Sciatic nerve (tissue), 2 donors: ENCODE data around the gene P2RX7. TPM values are rescaled to one million over a fixed set of nuclear protein-coding genes. Genes with fewer than 3 reads are reported as not detected.
"Not testable (repeated sequence)": the region's sequence is repeated elsewhere in the genome, so short reads cannot be mapped to it uniquely, and the experiment has no call there.

Experiments
- ATAC-seq: fragments of 200-7000 bp; cut with Tn5 transposase; one replicate; pipeline ENCODE4 v1.9.1; 2020; ENCODE audit warnings: mild to moderate bottlenecking, moderate library complexity
- DNase-seq: peaks from one replicate; pipeline ENCODE4 v3.0.0-alpha.2; 2020; ENCODE audit warnings: low spot score
- intact Hi-C: fragments of 100-400 bp; cut with DNase I; formaldehyde crosslinking; loops from one replicate; pipeline ENCODE4 v1.14.2; 2022
- total RNA-seq: library from RNA; stranded (reverse); fragmentation: NEBNext Ultra II Directional; extraction: Animal tissue kit (Norgen Biotek cat#: 25700); gene quantifications from one replicate; pipeline ENCODE4 v1.2.1, GENCODE V29; 2021
- donor health status: DM: no; HTN: no; CAD: no.
- donor health status: DM: no; HTN: no; CAD: no.

Gene P2RX7
- total RNA-seq, 1 donor from 2014 or later = 24.5 TPM

GRCh38 chr12:121128908-121129810 lies 3.5 kb upstream of the P2RX7 start:
- DNase-seq = peak; percentile 91
- ATAC-seq = peak; percentile 91
- intact Hi-C loops = no loop called here

- intact Hi-C loops = no loop called here
- ATAC-seq (no peak), DNase-seq (no peak)
These were observed 2.9 kb upstream of the P2RX7 start for GRCh38 chr12:121129811-121130147.

GRCh38 chr12:121130866-121131373 lies 1.8 kb upstream of the P2RX7 start:
- DNase-seq = no peak
- ATAC-seq = no peak
- intact Hi-C loops = no loop called here

GRCh38 chr12:121131941-121132341 lies 735 bp upstream of the P2RX7 start:
- no peak for ATAC-seq
- no peak for DNase-seq
- intact Hi-C loops = no loop called here

- no peak for ATAC-seq
- intact Hi-C loops = no loop called here
- DNase-seq = no peak
These were observed 1.2 kb downstream of the P2RX7 start for GRCh38 chr12:121133838-121134237.

- no peak for ATAC-seq
- no peak for DNase-seq
- intact Hi-C loops = no loop called here
These were observed 2.6 kb downstream of the P2RX7 start for GRCh38 chr12:121135320-121135719.

GRCh38 chr12:121137512-121137911 lies 4.8 kb downstream of the P2RX7 start:
- no peak for DNase-seq
- ATAC-seq = no peak
- intact Hi-C loops = no loop called here

GRCh38 chr12:121138284-121138683 lies 5.6 kb downstream of the P2RX7 start:
- intact Hi-C loops = no loop called here
- DNase-seq (no peak), ATAC-seq (no peak)

- intact Hi-C loops = no loop called here
- DNase-seq (no peak), ATAC-seq (no peak)
These were observed 6.6 kb downstream of the P2RX7 start for GRCh38 chr12:121139286-121139685.

- ATAC-seq (no peak), DNase-seq (no peak)
- intact Hi-C loops = no loop called here
These were observed 9.7 kb downstream of the P2RX7 start for GRCh38 chr12:121142171-121142950.

GRCh38 chr12:121144416-121144914 lies 11.8 kb downstream of the P2RX7 start:
- intact Hi-C loops = no loop called here
- ATAC-seq = no peak
- DNase-seq = no peak

GRCh38 chr12:121145221-121145620 lies 12.5 kb downstream of the P2RX7 start:
- DNase-seq = no peak
- peak; percentile 65 for ATAC-seq
- intact Hi-C loops = loop anchor here (5.0 kb wide), 1 partner anchor 57 kb away; no protein-coding TSS in a partner anchor

- ATAC-seq, DNase-seq: not testable (repeated sequence)
- intact Hi-C loops = loop anchor here (5.0 kb wide), 1 partner anchor 53 kb away; no protein-coding TSS in a partner anchor
These were observed 16.6 kb downstream of the P2RX7 start for GRCh38 chr12:121149289-121149688.

GRCh38 chr12:121154793-121155375 lies 22.2 kb downstream of the P2RX7 start:
- ATAC-seq (no peak), DNase-seq (no peak)
- intact Hi-C loops = no loop called here

- DNase-seq (no peak), ATAC-seq (no peak)
- intact Hi-C loops = no loop called here
These were observed 23.7 kb downstream of the P2RX7 start for GRCh38 chr12:121156365-121156764.

- intact Hi-C loops = no loop called here
- ATAC-seq (no peak), DNase-seq (no peak)
These were observed 25.4 kb downstream of the P2RX7 start for GRCh38 chr12:121158085-121158484.

GRCh38 chr12:121158728-121159351 lies 26.2 kb downstream of the P2RX7 start:
- ATAC-seq, DNase-seq, intact Hi-C loops: not testable (repeated sequence)

GRCh38 chr12:121159467-121160307 lies 27.0 kb downstream of the P2RX7 start:
- ATAC-seq (peak; percentile 50), DNase-seq (no peak)
- intact Hi-C loops = no loop called here
